Sigmoid colon (tissue), 7 donors: ENCODE data around the gene HEXD. TPM values are rescaled to one million over a fixed set of nuclear protein-coding genes. Genes with fewer than 3 reads are reported as not detected.

Source experiments
- DNase-seq: peaks from one replicate; pipeline ENCODE4 v3.0.0-alpha.2; 2019
- H3K27ac ChIP-seq, 4 donors: fragments of 200-600 bp; sonication (generic); one replicate each; pipeline ENCODE4 v1.5.1; 2016 to 2019; ENCODE audit warnings: mild to moderate bottlenecking in 1 of 4
- H3K27me3 ChIP-seq, 3 donors: fragments of 200-600 bp; sonication (generic); one replicate each; pipeline ENCODE4 v1.5.1; 2019; ENCODE audit warnings: mild to moderate bottlenecking in 1 of 3
- H3K36me3 ChIP-seq, 4 donors: fragments of 200-600 bp; sonication (generic); one replicate each; pipeline ENCODE4 v1.5.1; 2016 to 2019
- H3K4me1 ChIP-seq, 4 donors: fragments of 200-600 bp; sonication (generic); one replicate each; pipeline ENCODE4 v1.5.1; 2017 to 2019
- H3K4me3 ChIP-seq, 4 donors: fragments of 200-600 bp; sonication (generic); one replicate each; pipeline ENCODE4 v1.5.1; 2017 to 2019; ENCODE audit warnings: mild to moderate bottlenecking in 2 of 4, moderate library complexity in 1 of 4
- H3K9me3 ChIP-seq, 4 donors: fragments of 200-600 bp in 3 of 4; sonication (generic) in 3 of 4; one replicate each; pipeline versions ENCODE4 v1.5.1 to v1.6.1; 2013 to 2019
- EP300 ChIP-seq, 4 donors: sonication (generic); formaldehyde crosslinking; IDR thresholded peaks; one replicate each; pipeline ENCODE4 v1.6.1; 2017; ENCODE audit warnings: antibody characterized with exemption in 4 of 4
- POLR2A ChIP-seq, 2 donors: fragments of 450-650 bp; IDR thresholded peaks; one replicate each; pipeline ENCODE4 v1.6.1; 2016; ENCODE audit warnings: antibody characterized with exemption in 2 of 2, mild to moderate bottlenecking in 2 of 2, moderate library complexity in 2 of 2
- POLR2AphosphoS5 ChIP-seq, 4 donors: sonication (generic); formaldehyde crosslinking; IDR thresholded peaks; one replicate each; pipeline ENCODE4 v1.6.1; 2017; ENCODE audit warnings: antibody characterized with exemption in 4 of 4
- WGBS, 2 donors: extraction: QIAGEN DNeasy Blood & Tissue Kit; methylation state at CpG; one replicate each; pipeline ENCODE4 v1.1.7; 2013; 5-methylcytosine and 5-hydroxymethylcytosine counted together
- intact Hi-C: fragments of 100-400 bp; cut with DNase I; formaldehyde crosslinking; loops from one replicate; pipeline ENCODE4 v1.15.1; 2023
- polyA plus RNA-seq, 3 donors: library from polyadenylated mRNA; stranded (reverse); fragments of 200-250 nt; gene quantifications; one replicate each; pipeline ENCODE4 v1.2.3, GENCODE V29; 2013
- total RNA-seq, 4 donors: library from RNA; depleted of rRNA; stranded (reverse); fragments of >200 nt; gene quantifications; one replicate each; pipeline ENCODE4 v1.1.0, GENCODE V29; 2016
- TF ChIP-seq, protein P1 (sequence below), 4 experiments: fragments of 450-650 bp in 3 of 4; fragments of 200-600 bp in 1 of 4; IDR thresholded peaks; one replicate each; pipeline ENCODE4 v1.5.1; 2016 to 2019; ENCODE audit warnings: antibody characterized with exemption in 4 of 4, mild to moderate bottlenecking in 3 of 4, moderate library complexity in 2 of 4
- donor health status: healthy with polysubstance abuse.
- donor health status: Bipolar disorder and iron deficiency.
- donor health status: healthy.

The HEXD gene
- total and polyA plus RNA-seq, 7 donors = 9.5 to 46.2 (median 23.9) TPM

GRCh38 chr17:82386881-82387704, 31.1 kb upstream of the HEXD start:
- TF ChIP-seq POLR2AphosphoS5 (IDR thresholded peaks at IDR 0.05) = no peak
- no peak for TF ChIP-seq EP300 (IDR thresholded peaks at IDR 0.05)
- TF ChIP-seq POLR2A (IDR thresholded peaks at IDR 0.05) = no peak
- TF ChIP-seq, protein P1, sequence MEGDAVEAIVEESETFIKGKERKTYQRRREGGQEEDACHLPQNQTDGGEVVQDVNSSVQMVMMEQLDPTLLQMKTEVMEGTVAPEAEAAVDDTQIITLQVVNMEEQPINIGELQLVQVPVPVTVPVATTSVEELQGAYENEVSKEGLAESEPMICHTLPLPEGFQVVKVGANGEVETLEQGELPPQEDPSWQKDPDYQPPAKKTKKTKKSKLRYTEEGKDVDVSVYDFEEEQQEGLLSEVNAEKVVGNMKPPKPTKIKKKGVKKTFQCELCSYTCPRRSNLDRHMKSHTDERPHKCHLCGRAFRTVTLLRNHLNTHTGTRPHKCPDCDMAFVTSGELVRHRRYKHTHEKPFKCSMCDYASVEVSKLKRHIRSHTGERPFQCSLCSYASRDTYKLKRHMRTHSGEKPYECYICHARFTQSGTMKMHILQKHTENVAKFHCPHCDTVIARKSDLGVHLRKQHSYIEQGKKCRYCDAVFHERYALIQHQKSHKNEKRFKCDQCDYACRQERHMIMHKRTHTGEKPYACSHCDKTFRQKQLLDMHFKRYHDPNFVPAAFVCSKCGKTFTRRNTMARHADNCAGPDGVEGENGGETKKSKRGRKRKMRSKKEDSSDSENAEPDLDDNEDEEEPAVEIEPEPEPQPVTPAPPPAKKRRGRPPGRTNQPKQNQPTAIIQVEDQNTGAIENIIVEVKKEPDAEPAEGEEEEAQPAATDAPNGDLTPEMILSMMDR (IDR thresholded peaks at IDR 0.05) = no peak
- 14 to 39% methylated on average over 38 of the region's 38 CpGs for WGBS, 2 donors
- Histone ChIP-seq H3K27me3 (peaks cover 26 to 56% (median 44%) of the 10 kb centered on the region in 3 donors), H3K9me3 (no peaks in the 10 kb centered on the region), H3K4me1 (peaks cover 0 to 21% (median 17%) of the 10 kb centered on the region in 4 donors), H3K27ac (no peak overlapping the region), H3K4me3 (no peak overlapping the region), H3K36me3 (peaks cover 0 to 7% (median 0%) of the 10 kb centered on the region in 4 donors)
- no peak for DNase-seq
- intact Hi-C loops = no loop called here

DNA sequence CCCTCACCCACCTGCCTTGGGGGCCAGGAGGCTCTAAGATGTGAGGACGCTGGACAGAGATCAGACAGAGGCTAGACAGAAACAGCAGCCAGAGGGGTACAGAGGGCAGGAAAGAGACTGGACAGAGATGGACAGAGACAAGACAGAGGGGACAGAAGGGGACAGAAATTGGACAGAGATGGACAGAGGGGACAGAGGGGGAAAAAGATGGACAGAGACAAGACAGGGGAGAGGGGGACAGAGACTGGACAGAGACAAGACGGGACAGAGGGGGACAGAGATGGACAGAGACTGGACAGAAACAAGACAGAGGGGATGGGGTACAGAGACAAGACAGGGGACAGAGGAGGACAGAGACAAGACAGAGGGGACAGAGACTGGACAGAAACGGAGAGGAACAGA, 30.4 kb upstream of the HEXD start:
- no peak overlapping the region for H3K27ac ChIP-seq
- peaks cover 0 to 14% (median under 1%) of the 10 kb centered on the region in 4 donors for H3K36me3 ChIP-seq
- intact Hi-C loops = no loop called here
- WGBS, 2 donors = 25 to 67% methylated on average over 3 of the region's 3 CpGs
- H3K27me3 ChIP-seq = peaks cover 26 to 50% (median 39%) of the 10 kb centered on the region in 3 donors
- no peaks in the 10 kb centered on the region for H3K9me3 ChIP-seq
- no peak for TF ChIP-seq POLR2AphosphoS5 (IDR thresholded peaks at IDR 0.05)
- TF ChIP-seq EP300 (IDR thresholded peaks at IDR 0.05) = no peak
- TF ChIP-seq, protein P1 (IDR thresholded peaks at IDR 0.05) = no peak
- TF ChIP-seq POLR2A (IDR thresholded peaks at IDR 0.05) = no peak
- peaks cover 0 to 21% (median 17%) of the 10 kb centered on the region in 4 donors for H3K4me1 ChIP-seq
- no peak for DNase-seq
- no peak overlapping the region for H3K4me3 ChIP-seq

GRCh38 chr17:82388223-82388921, 29.8 kb upstream of the HEXD start:
- H3K27me3 ChIP-seq = peaks cover 26 to 45% (median 34%) of the 10 kb centered on the region in 3 donors
- no peak for DNase-seq
- H3K4me1 ChIP-seq = peaks cover 0 to 21% (median 17%) of the 10 kb centered on the region in 4 donors
- no peak overlapping the region for H3K27ac ChIP-seq
- H3K9me3 ChIP-seq = no peaks in the 10 kb centered on the region
- WGBS, 2 donors = 45 to 74% methylated on average over 34 of the region's 34 CpGs
- intact Hi-C loops = no loop called here
- H3K36me3 ChIP-seq = peaks cover 0 to 20% (median 4%) of the 10 kb centered on the region in 4 donors
- H3K4me3 ChIP-seq = no peak overlapping the region
- TF ChIP-seq EP300 (IDR thresholded peaks at IDR 0.05) = no peak
- no peak for TF ChIP-seq POLR2AphosphoS5 (IDR thresholded peaks at IDR 0.05)
- TF ChIP-seq POLR2A (IDR thresholded peaks at IDR 0.05) = no peak
- TF ChIP-seq, protein P1 (IDR thresholded peaks at IDR 0.05) = no peak

DNA sequence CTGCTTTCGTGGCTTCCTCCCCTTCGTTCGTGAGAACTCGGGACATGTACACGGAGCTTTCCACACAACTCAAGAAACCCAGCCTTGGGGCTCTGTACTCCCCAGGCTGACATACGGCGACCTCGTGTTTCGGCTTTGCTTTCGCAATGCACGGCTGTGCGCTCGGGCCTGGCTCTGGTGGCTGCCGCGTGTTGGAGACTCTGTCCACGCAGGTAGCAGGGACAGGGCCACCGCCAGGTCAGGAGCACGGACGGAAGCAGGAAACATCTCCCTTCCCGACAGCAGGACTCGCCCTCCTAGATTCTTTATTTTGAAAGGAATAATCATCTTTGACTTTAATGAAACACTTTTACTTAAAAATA, 29.2 kb upstream of the HEXD start:
- Histone ChIP-seq H3K27me3 (peaks cover 24 to 39% (median 29%) of the 10 kb centered on the region in 3 donors), H3K4me3 (no peak overlapping the region), H3K4me1 (peaks cover 0 to 21% (median 17%) of the 10 kb centered on the region in 4 donors), H3K27ac (no peak overlapping the region), H3K9me3 (no peaks in the 10 kb centered on the region), H3K36me3 (peaks cover 0 to 26% (median 4%) of the 10 kb centered on the region in 4 donors)
- intact Hi-C loops = no loop called here
- TF ChIP-seq, protein P1 (IDR thresholded peaks at IDR 0.05) = no peak
- TF ChIP-seq POLR2AphosphoS5 (IDR thresholded peaks at IDR 0.05) (no peak), EP300 (IDR thresholded peaks at IDR 0.05) (no peak), POLR2A (IDR thresholded peaks at IDR 0.05) (no peak)
- 87 to 88% methylated on average over 21 of the region's 21 CpGs for WGBS, 2 donors
- no peak for DNase-seq
